ENCODE measurements around the gene PDZRN4.

Gene PDZRN4

DNA sequence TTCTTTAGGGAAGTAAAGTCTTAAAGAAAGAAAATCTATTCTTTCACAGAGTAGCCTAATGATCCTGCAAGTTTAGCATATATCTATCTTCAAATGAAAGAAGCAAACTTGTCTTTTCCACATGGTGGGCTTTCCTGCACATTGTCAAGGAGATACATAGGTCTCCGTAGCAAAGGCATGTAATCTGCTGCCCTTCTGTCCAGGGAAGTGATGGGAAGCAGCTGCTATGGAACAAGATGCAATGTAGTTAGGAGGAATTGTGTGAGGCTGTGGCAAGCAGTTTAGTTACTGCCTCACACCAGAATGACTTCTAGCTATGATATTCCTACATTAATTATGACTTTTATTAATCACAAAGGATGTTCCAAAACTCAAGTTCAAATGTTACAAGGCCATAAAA, 174.4 kb downstream of the PDZRN4 start:
- TF ChIP-seq, protein P1, sequence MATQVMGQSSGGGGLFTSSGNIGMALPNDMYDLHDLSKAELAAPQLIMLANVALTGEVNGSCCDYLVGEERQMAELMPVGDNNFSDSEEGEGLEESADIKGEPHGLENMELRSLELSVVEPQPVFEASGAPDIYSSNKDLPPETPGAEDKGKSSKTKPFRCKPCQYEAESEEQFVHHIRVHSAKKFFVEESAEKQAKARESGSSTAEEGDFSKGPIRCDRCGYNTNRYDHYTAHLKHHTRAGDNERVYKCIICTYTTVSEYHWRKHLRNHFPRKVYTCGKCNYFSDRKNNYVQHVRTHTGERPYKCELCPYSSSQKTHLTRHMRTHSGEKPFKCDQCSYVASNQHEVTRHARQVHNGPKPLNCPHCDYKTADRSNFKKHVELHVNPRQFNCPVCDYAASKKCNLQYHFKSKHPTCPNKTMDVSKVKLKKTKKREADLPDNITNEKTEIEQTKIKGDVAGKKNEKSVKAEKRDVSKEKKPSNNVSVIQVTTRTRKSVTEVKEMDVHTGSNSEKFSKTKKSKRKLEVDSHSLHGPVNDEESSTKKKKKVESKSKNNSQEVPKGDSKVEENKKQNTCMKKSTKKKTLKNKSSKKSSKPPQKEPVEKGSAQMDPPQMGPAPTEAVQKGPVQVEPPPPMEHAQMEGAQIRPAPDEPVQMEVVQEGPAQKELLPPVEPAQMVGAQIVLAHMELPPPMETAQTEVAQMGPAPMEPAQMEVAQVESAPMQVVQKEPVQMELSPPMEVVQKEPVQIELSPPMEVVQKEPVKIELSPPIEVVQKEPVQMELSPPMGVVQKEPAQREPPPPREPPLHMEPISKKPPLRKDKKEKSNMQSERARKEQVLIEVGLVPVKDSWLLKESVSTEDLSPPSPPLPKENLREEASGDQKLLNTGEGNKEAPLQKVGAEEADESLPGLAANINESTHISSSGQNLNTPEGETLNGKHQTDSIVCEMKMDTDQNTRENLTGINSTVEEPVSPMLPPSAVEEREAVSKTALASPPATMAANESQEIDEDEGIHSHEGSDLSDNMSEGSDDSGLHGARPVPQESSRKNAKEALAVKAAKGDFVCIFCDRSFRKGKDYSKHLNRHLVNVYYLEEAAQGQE (IDR thresholded peaks at IDR 0.05; ENCODE audit: insufficient read depth in 1 of 2, low read depth in 2 of 2, low read length in 2 of 2) = no peak
- no peak for TF ChIP-seq FOXP2 (optimal IDR thresholded peaks at IDR 0.05; ENCODE audit: borderline replicate concordance, extremely low read depth, extremely low read length, insufficient read depth)
- TF ChIP-seq SIN3A (IDR thresholded peaks at IDR 0.05; ENCODE audit: borderline replicate concordance, insufficient read depth, low read length) = no peak

DNA sequence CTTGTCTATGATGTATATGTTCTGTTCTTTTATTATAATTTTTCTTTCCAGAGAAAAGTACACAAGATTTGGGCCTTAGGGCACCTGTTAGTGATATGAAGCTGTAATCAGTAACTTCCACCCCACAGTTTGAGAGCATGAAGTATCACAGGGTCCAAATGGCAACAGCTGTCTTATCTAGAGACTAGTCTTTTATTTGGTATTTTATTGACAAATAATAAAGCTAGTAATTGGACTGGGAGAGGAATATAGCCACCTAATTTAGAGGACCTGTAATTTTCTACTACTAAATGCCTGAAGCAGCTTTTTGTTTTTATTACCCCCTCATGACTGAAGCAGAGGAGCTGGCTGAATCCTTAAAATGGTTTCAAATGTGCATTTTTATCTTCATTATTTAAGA, 174.8 kb downstream of the PDZRN4 start:
- no peak for TF ChIP-seq FOXP2 (optimal IDR thresholded peaks at IDR 0.05; ENCODE audit: borderline replicate concordance, extremely low read depth, extremely low read length, insufficient read depth)
- no peak for TF ChIP-seq SIN3A (IDR thresholded peaks at IDR 0.05; ENCODE audit: borderline replicate concordance, insufficient read depth, low read length)
- TF ChIP-seq POLR2AphosphoS5 (IDR thresholded peaks at IDR 0.05; ENCODE audit: low read depth, low read length) = no peak
- TF ChIP-seq, protein P1 (IDR thresholded peaks at IDR 0.05; ENCODE audit: insufficient read depth in 1 of 2, low read depth in 2 of 2, low read length in 2 of 2) = no peak
- TF ChIP-seq TAF1 (IDR thresholded peaks at IDR 0.05; ENCODE audit: borderline replicate concordance, insufficient read depth, low read length) = no peak

DNA sequence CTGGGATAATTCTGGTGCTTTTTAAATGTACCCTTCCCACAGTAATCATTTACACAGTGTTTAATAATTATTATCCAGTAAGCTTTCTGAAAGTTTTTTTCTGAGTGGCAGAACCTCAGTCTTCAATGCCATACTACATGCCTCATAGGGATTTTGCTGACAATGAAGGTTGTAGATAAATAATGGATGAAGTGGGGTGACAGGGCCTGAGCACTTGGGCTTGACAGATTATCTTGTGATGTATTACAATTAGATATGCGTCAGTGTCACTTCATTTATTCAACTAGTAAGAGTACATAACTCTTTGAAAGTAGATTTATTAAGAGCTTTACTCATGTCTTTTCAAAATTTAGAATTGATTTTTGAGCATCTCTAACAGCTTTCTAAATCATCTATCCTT, 176.1 kb downstream of the PDZRN4 start:
- TF ChIP-seq, protein P1 (IDR thresholded peaks at IDR 0.05; ENCODE audit: insufficient read depth in 1 of 2, low read depth in 2 of 2, low read length in 2 of 2) = no peak
- TF ChIP-seq SIN3A (IDR thresholded peaks at IDR 0.05; ENCODE audit: borderline replicate concordance, insufficient read depth, low read length) (no peak), FOXP2 (optimal IDR thresholded peaks at IDR 0.05; ENCODE audit: borderline replicate concordance, extremely low read depth, extremely low read length, insufficient read depth) (no peak), TAF1 (IDR thresholded peaks at IDR 0.05; ENCODE audit: borderline replicate concordance, insufficient read depth, low read length) (no peak), POLR2AphosphoS5 (IDR thresholded peaks at IDR 0.05; ENCODE audit: low read depth, low read length) (no peak)

DNA sequence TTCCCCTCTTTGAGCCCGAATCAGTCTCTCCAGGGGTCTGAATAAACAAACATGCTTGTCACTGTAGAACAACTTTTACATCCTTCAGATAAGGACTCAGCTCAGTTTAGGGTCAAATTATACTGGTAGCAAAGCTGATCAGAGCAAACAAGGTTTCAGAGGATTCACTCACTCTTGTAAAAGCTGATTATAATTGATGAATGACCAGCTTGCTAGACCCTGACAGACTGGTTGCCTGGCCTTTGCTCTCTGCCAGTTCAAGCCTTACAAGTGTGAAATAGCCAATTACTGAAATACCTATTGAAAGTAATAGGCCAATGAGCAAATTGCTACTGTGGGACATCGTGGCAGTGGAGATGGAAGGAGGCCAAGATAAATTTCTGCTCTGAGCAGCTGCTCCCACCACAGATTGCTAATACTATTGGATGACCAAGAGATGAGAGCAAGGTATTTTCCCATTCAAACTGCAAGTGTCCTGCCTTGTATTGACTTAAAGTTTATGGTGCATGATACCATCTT, 177.6 kb downstream of the PDZRN4 start:
- TF ChIP-seq, protein P1 (IDR thresholded peaks at IDR 0.05; ENCODE audit: insufficient read depth in 1 of 2, low read depth in 2 of 2, low read length in 2 of 2) = no peak
- no peak for TF ChIP-seq FOXP2 (optimal IDR thresholded peaks at IDR 0.05; ENCODE audit: borderline replicate concordance, extremely low read depth, extremely low read length, insufficient read depth)
- no peak for TF ChIP-seq TAF1 (IDR thresholded peaks at IDR 0.05; ENCODE audit: borderline replicate concordance, insufficient read depth, low read length)
- TF ChIP-seq SIN3A (IDR thresholded peaks at IDR 0.05; ENCODE audit: borderline replicate concordance, insufficient read depth, low read length) = no peak
- TF ChIP-seq POLR2AphosphoS5 (IDR thresholded peaks at IDR 0.05; ENCODE audit: low read depth, low read length) = no peak

Data from PFSK-1 (cell line).